ENCODE measurements around the gene SPINK9.

The SPINK9 gene

GRCh38 chr5:148368299-148368698 is 32.9 kb downstream of the SPINK9 start:
- no peaks in the 10 kb centered on the region for H3K27me3 ChIP-seq (replicated peaks in 2 of 5; ENCODE audit: control insufficient read depth in 4 of 5, insufficient read depth in 5 of 5, low read length in 4 of 5)
- ChIA-PET POLR2A (no interaction called here), CTCF (no interaction called here)
- H3K36me3 ChIP-seq (ENCODE audit: control insufficient read depth in 4 of 4, insufficient read depth in 4 of 4, low read length in 3 of 4) = no peaks in the 10 kb centered on the region
- DNase-seq = no peak
- peaks cover 0 to 10% (median 1%) of the 10 kb centered on the region in 5 experiments for H3K9me3 ChIP-seq (ENCODE audit: control extremely low read depth in 1 of 5, control insufficient read depth in 4 of 5, insufficient read depth in 2 of 5, low read depth in 1 of 5, low read length in 4 of 5)
- no peak overlapping the region for H3K4me3 ChIP-seq (ENCODE audit: control insufficient read depth in 1 of 7, extremely low read depth in 1 of 7, insufficient read depth in 4 of 7, low read depth in 2 of 7, low read length in 6 of 7)
- H3K27ac ChIP-seq (ENCODE audit: insufficient read depth in 1 of 2, low read depth in 1 of 2, low read length in 2 of 2, poor library complexity in 1 of 2, severe bottlenecking in 2 of 2) = no peak overlapping the region
- no peaks in the 10 kb centered on the region for H3K4me1 ChIP-seq (ENCODE audit: control extremely low read depth in 1 of 4, control insufficient read depth in 4 of 4, insufficient read depth in 4 of 4, low read length in 3 of 4)

GRCh38 chr5:148372166-148372725 is 36.9 kb downstream of the SPINK9 start:
- Histone ChIP-seq H3K27ac (ENCODE audit: insufficient read depth in 1 of 2, low read depth in 1 of 2, low read length in 2 of 2, poor library complexity in 1 of 2, severe bottlenecking in 2 of 2) (no peak overlapping the region), H3K27me3 (replicated peaks in 2 of 5; ENCODE audit: control insufficient read depth in 4 of 5, insufficient read depth in 5 of 5, low read length in 4 of 5) (no peaks in the 10 kb centered on the region), H3K4me3 (ENCODE audit: control insufficient read depth in 1 of 7, extremely low read depth in 1 of 7, insufficient read depth in 4 of 7, low read depth in 2 of 7, low read length in 6 of 7) (no peak overlapping the region), H3K36me3 (ENCODE audit: control insufficient read depth in 4 of 4, insufficient read depth in 4 of 4, low read length in 3 of 4) (no peaks in the 10 kb centered on the region), H3K9me3 (ENCODE audit: control extremely low read depth in 1 of 5, control insufficient read depth in 4 of 5, insufficient read depth in 2 of 5, low read depth in 1 of 5, low read length in 4 of 5) (peaks cover 0 to 10% (median 1%) of the 10 kb centered on the region in 5 experiments), H3K4me1 (ENCODE audit: control extremely low read depth in 1 of 4, control insufficient read depth in 4 of 4, insufficient read depth in 4 of 4, low read length in 3 of 4) (no peaks in the 10 kb centered on the region)
- 80% methylated on average over 1 of the region's 2 CpGs for WGBS (ENCODE audit: insufficient coverage)
- ChIA-PET POLR2A (no interaction called here), CTCF (interaction anchor here (4.7 kb wide), 1 partner anchor 192 kb away, joined by 27 read pairs; no protein-coding TSS in a partner anchor)
- no peak for DNase-seq

- Histone ChIP-seq H3K36me3 (ENCODE audit: control insufficient read depth in 4 of 4, insufficient read depth in 4 of 4, low read length in 3 of 4) (no peaks in the 10 kb centered on the region), H3K4me1 (ENCODE audit: control extremely low read depth in 1 of 4, control insufficient read depth in 4 of 4, insufficient read depth in 4 of 4, low read length in 3 of 4) (no peaks in the 10 kb centered on the region), H3K4me3 (ENCODE audit: control insufficient read depth in 1 of 7, extremely low read depth in 1 of 7, insufficient read depth in 4 of 7, low read depth in 2 of 7, low read length in 6 of 7) (no peak overlapping the region), H3K9me3 (ENCODE audit: control extremely low read depth in 1 of 5, control insufficient read depth in 4 of 5, insufficient read depth in 2 of 5, low read depth in 1 of 5, low read length in 4 of 5) (peaks cover 0 to 9% (median under 1%) of the 10 kb centered on the region in 5 experiments), H3K27ac (ENCODE audit: insufficient read depth in 1 of 2, low read depth in 1 of 2, low read length in 2 of 2, poor library complexity in 1 of 2, severe bottlenecking in 2 of 2) (no peak overlapping the region), H3K27me3 (replicated peaks in 2 of 5; ENCODE audit: control insufficient read depth in 4 of 5, insufficient read depth in 5 of 5, low read length in 4 of 5) (no peaks in the 10 kb centered on the region)
- DNase-seq = no peak
- CTCF ChIA-PET = interaction anchor here (1.6 to 4.7 kb wide), 3 partner anchors 11 to 193 kb away, joined by 4 to 27 read pairs (median 14); no protein-coding TSS in a partner anchor
- POLR2A ChIA-PET = no interaction called here
These were observed 37.5 kb downstream of the SPINK9 start for GRCh38 chr5:148372893-148373292.

DNA sequence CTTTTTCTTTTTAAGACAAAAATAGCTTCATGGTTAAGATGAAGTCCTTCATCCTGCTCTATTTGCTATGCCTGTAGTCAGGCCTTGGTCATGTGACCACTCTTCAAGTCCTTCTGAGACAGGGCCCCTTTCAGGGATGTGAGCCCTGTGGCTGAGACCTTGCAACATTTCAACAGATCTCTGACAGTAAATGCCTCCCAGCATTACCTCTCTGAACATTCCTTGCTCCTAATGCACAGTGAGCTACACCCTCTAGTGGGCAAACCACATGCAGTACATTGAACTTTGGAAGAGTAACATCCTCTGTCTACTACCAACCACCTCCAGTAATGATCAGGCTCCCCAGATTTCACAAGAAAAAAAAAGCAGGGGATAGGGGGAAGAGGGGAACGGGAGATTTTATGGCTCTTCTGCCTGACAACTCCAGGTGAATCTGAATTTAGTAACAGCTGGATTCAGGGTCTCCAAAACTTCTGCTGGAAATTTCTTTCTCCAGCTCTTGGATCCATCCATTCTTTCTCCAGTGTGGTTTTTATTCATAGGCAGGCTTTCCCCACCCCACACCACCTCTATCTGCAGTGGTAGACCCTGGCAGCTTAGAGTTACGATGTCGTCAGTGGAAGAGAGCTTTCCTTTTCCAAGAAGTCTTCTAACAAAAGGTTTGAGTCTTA is 39.5 kb downstream of the SPINK9 start:
- POLR2A ChIA-PET = no interaction called here
- no peak overlapping the region for H3K27ac ChIP-seq (ENCODE audit: insufficient read depth in 1 of 2, low read depth in 1 of 2, low read length in 2 of 2, poor library complexity in 1 of 2, severe bottlenecking in 2 of 2)
- peak; percentile 38 to 63 (median 58) for DNase-seq
- no peaks in the 10 kb centered on the region for H3K27me3 ChIP-seq (replicated peaks in 2 of 5; ENCODE audit: control insufficient read depth in 4 of 5, insufficient read depth in 5 of 5, low read length in 4 of 5)
- peaks cover 0 to 6% (median 4%) of the 10 kb centered on the region in 5 experiments for H3K9me3 ChIP-seq (ENCODE audit: control extremely low read depth in 1 of 5, control insufficient read depth in 4 of 5, insufficient read depth in 2 of 5, low read depth in 1 of 5, low read length in 4 of 5)
- H3K4me3 ChIP-seq (ENCODE audit: control insufficient read depth in 1 of 7, extremely low read depth in 1 of 7, insufficient read depth in 4 of 7, low read depth in 2 of 7, low read length in 6 of 7) = no peak overlapping the region
- WGBS (ENCODE audit: insufficient coverage) = 56% methylated on average over 1 of the region's 3 CpGs
- H3K4me1 ChIP-seq (ENCODE audit: control extremely low read depth in 1 of 4, control insufficient read depth in 4 of 4, insufficient read depth in 4 of 4, low read length in 3 of 4) = peaks cover 0 to 4% (median 0%) of the 10 kb centered on the region in 4 experiments
- CTCF ChIA-PET = interaction anchor here (0.6 to 4.7 kb wide), 23 partner anchors 8 to 730 kb away, joined by 3 to 27 read pairs (median 4); partner anchors contain the start of gene SPINK7
- peaks cover 0 to 2% (median 0%) of the 10 kb centered on the region in 4 experiments for H3K36me3 ChIP-seq (ENCODE audit: control insufficient read depth in 4 of 4, insufficient read depth in 4 of 4, low read length in 3 of 4)

- Histone ChIP-seq H3K27me3 (replicated peaks in 2 of 5; ENCODE audit: control insufficient read depth in 4 of 5, insufficient read depth in 5 of 5, low read length in 4 of 5) (no peaks in the 10 kb centered on the region), H3K9me3 (ENCODE audit: control extremely low read depth in 1 of 5, control insufficient read depth in 4 of 5, insufficient read depth in 2 of 5, low read depth in 1 of 5, low read length in 4 of 5) (peaks cover 0 to 6% (median 4%) of the 10 kb centered on the region in 5 experiments), H3K4me3 (ENCODE audit: control insufficient read depth in 1 of 7, extremely low read depth in 1 of 7, insufficient read depth in 4 of 7, low read depth in 2 of 7, low read length in 6 of 7) (no peak overlapping the region), H3K36me3 (ENCODE audit: control insufficient read depth in 4 of 4, insufficient read depth in 4 of 4, low read length in 3 of 4) (peaks cover 0 to 2% (median 0%) of the 10 kb centered on the region in 4 experiments), H3K27ac (ENCODE audit: insufficient read depth in 1 of 2, low read depth in 1 of 2, low read length in 2 of 2, poor library complexity in 1 of 2, severe bottlenecking in 2 of 2) (no peak overlapping the region), H3K4me1 (ENCODE audit: control extremely low read depth in 1 of 4, control insufficient read depth in 4 of 4, insufficient read depth in 4 of 4, low read length in 3 of 4) (peaks cover 0 to 5% (median 0%) of the 10 kb centered on the region in 4 experiments)
- ChIA-PET CTCF (interaction anchor here (0.9 to 1.9 kb wide), 2 partner anchors 10 to 419 kb away, joined by 3 to 5 read pairs; no protein-coding TSS in a partner anchor), POLR2A (no interaction called here)
- no peak for DNase-seq
- WGBS (ENCODE audit: insufficient coverage) = 89% methylated on average over 1 of the region's 4 CpGs
These were observed 40.8 kb downstream of the SPINK9 start for GRCh38 chr5:148376198-148376597.

- Histone ChIP-seq H3K27ac (ENCODE audit: insufficient read depth in 1 of 2, low read depth in 1 of 2, low read length in 2 of 2, poor library complexity in 1 of 2, severe bottlenecking in 2 of 2) (no peak overlapping the region), H3K4me1 (ENCODE audit: control extremely low read depth in 1 of 4, control insufficient read depth in 4 of 4, insufficient read depth in 4 of 4, low read length in 3 of 4) (peaks cover 0 to 11% (median 5%) of the 10 kb centered on the region in 4 experiments), H3K9me3 (ENCODE audit: control extremely low read depth in 1 of 5, control insufficient read depth in 4 of 5, insufficient read depth in 2 of 5, low read depth in 1 of 5, low read length in 4 of 5) (peaks cover 0 to 6% (median 4%) of the 10 kb centered on the region in 5 experiments), H3K27me3 (replicated peaks in 2 of 5; ENCODE audit: control insufficient read depth in 4 of 5, insufficient read depth in 5 of 5, low read length in 4 of 5) (no peaks in the 10 kb centered on the region), H3K36me3 (ENCODE audit: control insufficient read depth in 4 of 4, insufficient read depth in 4 of 4, low read length in 3 of 4) (peaks cover 0 to 2% (median 0%) of the 10 kb centered on the region in 4 experiments), H3K4me3 (ENCODE audit: control insufficient read depth in 1 of 7, extremely low read depth in 1 of 7, insufficient read depth in 4 of 7, low read depth in 2 of 7, low read length in 6 of 7) (no peak overlapping the region)
- 95% methylated on average over 3 of the region's 3 CpGs for WGBS (ENCODE audit: insufficient coverage)
- CTCF ChIA-PET = no interaction called here
- POLR2A ChIA-PET = no interaction called here
- DNase-seq = no peak
These were observed 43.3 kb downstream of the SPINK9 start for GRCh38 chr5:148378670-148379069.

- DNase-seq = no peak
- H3K4me1 ChIP-seq (ENCODE audit: control extremely low read depth in 1 of 4, control insufficient read depth in 4 of 4, insufficient read depth in 4 of 4, low read length in 3 of 4) = peaks cover 2 to 15% (median 5%) of the 10 kb centered on the region in 4 experiments
- H3K9me3 ChIP-seq (ENCODE audit: control extremely low read depth in 1 of 5, control insufficient read depth in 4 of 5, insufficient read depth in 2 of 5, low read depth in 1 of 5, low read length in 4 of 5) = peaks cover 0 to 6% (median 4%) of the 10 kb centered on the region in 5 experiments
- ChIA-PET CTCF (interaction anchor here (0.8 kb wide), 1 partner anchor 193 kb away, joined by 3 read pairs; no protein-coding TSS in a partner anchor), POLR2A (no interaction called here)
- no peak overlapping the region for H3K27ac ChIP-seq (ENCODE audit: insufficient read depth in 1 of 2, low read depth in 1 of 2, low read length in 2 of 2, poor library complexity in 1 of 2, severe bottlenecking in 2 of 2)
- peaks cover 0 to 2% (median 0%) of the 10 kb centered on the region in 4 experiments for H3K36me3 ChIP-seq (ENCODE audit: control insufficient read depth in 4 of 4, insufficient read depth in 4 of 4, low read length in 3 of 4)
- no peak overlapping the region for H3K4me3 ChIP-seq (ENCODE audit: control insufficient read depth in 1 of 7, extremely low read depth in 1 of 7, insufficient read depth in 4 of 7, low read depth in 2 of 7, low read length in 6 of 7)
- H3K27me3 ChIP-seq (replicated peaks in 2 of 5; ENCODE audit: control insufficient read depth in 4 of 5, insufficient read depth in 5 of 5, low read length in 4 of 5) = no peaks in the 10 kb centered on the region
These were observed 44.0 kb downstream of the SPINK9 start for GRCh38 chr5:148379340-148379739.
